PFSK-1 (cell line): ENCODE measurements around the gene CCL22.

Experiments used
- FOXP2 ChIP-seq: optimal IDR thresholded peaks from 2 replicates; pipeline ENCODE3; 2011; ENCODE audit warnings: borderline replicate concordance, control low read depth, inconsistent platforms; ENCODE audit not compliant: insufficient read depth; ENCODE audit errors: extremely low read length, extremely low read depth
- POLR2AphosphoS5 ChIP-seq: IDR thresholded peaks from 2 replicates; pipeline ENCODE4 v1.6.1; 2012; ENCODE audit warnings: low read depth, mild to moderate bottlenecking, control low read depth, low read length, moderate library complexity
- REST ChIP-seq, 2 experiments: IDR thresholded peaks; 2 replicates each; pipeline versions ENCODE4 v1.6.1 to v1.8.0; 2011 to 2012; ENCODE audit warnings: low read depth in 2 of 2, low read length in 2 of 2, control low read depth in 1 of 2, inconsistent platforms in 1 of 2, mild to moderate bottlenecking in 1 of 2, moderate library complexity in 1 of 2; ENCODE audit not compliant: insufficient read depth in 1 of 2
- SIN3A ChIP-seq: IDR thresholded peaks from 2 replicates; pipeline ENCODE4 v1.6.1; 2012; ENCODE audit warnings: mild to moderate bottlenecking, low read length, moderate library complexity, borderline replicate concordance; ENCODE audit not compliant: insufficient read depth
- TAF1 ChIP-seq: IDR thresholded peaks from 2 replicates; pipeline ENCODE4 v1.6.1; 2012; ENCODE audit warnings: low read length, control low read depth, borderline replicate concordance; ENCODE audit not compliant: insufficient read depth

GRCh38 chr16:57405097-57405496 is 46.5 kb downstream of the CCL22 start:
- no peak for TF ChIP-seq TAF1
- TF ChIP-seq REST (IDR thresholded peaks at IDR 0.05; ENCODE audit: insufficient read depth in 1 of 2, low read depth in 2 of 2, low read length in 2 of 2): no peak
- TF ChIP-seq POLR2AphosphoS5: no peak
- TF ChIP-seq SIN3A: no peak
- no peak for TF ChIP-seq FOXP2
